IMR-90 (cell line): Measurements from ENCODE around the gene FAM227B. TPM values are rescaled to one million over a fixed set of nuclear protein-coding genes. Genes with fewer than 3 reads are reported as not detected.

Experiments used
- ATAC-seq: fragments of 200-7000 bp; cut with Tn5 transposase; 2 replicates; pipeline ENCODE4 v1.9.1; 2020; ENCODE audit warnings: low read depth, mild to moderate bottlenecking, moderate library complexity
- BruUV-seq: library from RNA; stranded (reverse); fragments of 400-500 nt; replicated peaks from 2 replicates; lab custom pipeline; 2021; lab: Mats Ljungman, UMichigan
- CTCF ChIA-PET: fragments of 300-600 bp; formaldehyde crosslinking; extraction: SDS; loops from one replicate; lab custom pipeline; 2021; ENCODE audit warnings: antibody characterized with exemption; lab: Yijun Ruan, JAX
- POLR2A ChIA-PET: fragments of 300-600 bp; sonication (Branson Sonifier 250); formaldehyde crosslinking; loops from one replicate; lab custom pipeline; 2022; ENCODE audit warnings: antibody characterized with exemption; ENCODE audit not compliant: unreplicated experiment; lab: Charles Lee
- DNase-seq: peaks from one replicate; pipeline ENCODE4 v3.0.0; 2013
- H2AFZ ChIP-seq: replicated peaks from 2 replicates; pipeline ENCODE3; 2013; ENCODE audit warnings: low read length, mild to moderate bottlenecking; ENCODE audit not compliant: poor library complexity
- H2AK5ac ChIP-seq: 2 replicates; pipeline ENCODE4 v1.6.1; 2013; ENCODE audit warnings: low read depth, low read length, inconsistent platforms
- H2AK9ac ChIP-seq: replicated peaks from 2 replicates; pipeline ENCODE3; 2013; ENCODE audit warnings: mild to moderate bottlenecking, low read depth, low read length, moderate library complexity; ENCODE audit not compliant: poor library complexity
- H2BK120ac ChIP-seq: 2 replicates; pipeline ENCODE4 v1.6.1; 2013; ENCODE audit warnings: low read depth, low read length, inconsistent platforms
- H2BK15ac ChIP-seq: 3 replicates; pipeline ENCODE4 v1.6.1; 2013; ENCODE audit warnings: low read depth, low read length, inconsistent platforms
- H2BK20ac ChIP-seq: 2 replicates; pipeline ENCODE4 v1.6.1; 2013; ENCODE audit warnings: low read depth, mild to moderate bottlenecking, inconsistent platforms, low read length, moderate library complexity
- H2BK5ac ChIP-seq: 2 replicates; pipeline ENCODE4 v1.6.1; 2013; ENCODE audit warnings: mild to moderate bottlenecking, low read depth, low read length, inconsistent platforms; ENCODE audit not compliant: poor library complexity, severe bottlenecking
- H3K14ac ChIP-seq: replicated peaks from 2 replicates; pipeline ENCODE4 v1.6.1; 2013; ENCODE audit warnings: low read depth, low read length, inconsistent platforms
- H3K18ac ChIP-seq: 2 replicates; pipeline ENCODE4 v1.6.1; 2013; ENCODE audit warnings: low read depth, low read length, control low read depth
- H3K23ac ChIP-seq: 2 replicates; pipeline ENCODE4 v1.6.1; 2013; ENCODE audit warnings: low read depth, low read length, inconsistent platforms
- H3K27ac ChIP-seq: 2 replicates; pipeline ENCODE4 v1.5.1; 2013; ENCODE audit warnings: mild to moderate bottlenecking, control low read depth, low read length; ENCODE audit not compliant: insufficient read depth
- H3K27me3 ChIP-seq: 2 replicates; pipeline ENCODE4 v1.6.1; 2013; ENCODE audit warnings: low read length; ENCODE audit not compliant: control insufficient read depth, insufficient read depth
- H3K36me3 ChIP-seq: 2 replicates; pipeline ENCODE4 v1.6.1; 2013; ENCODE audit warnings: low read length, mixed read lengths; ENCODE audit not compliant: control insufficient read depth, insufficient read depth
- H3K4ac ChIP-seq: 2 replicates; pipeline ENCODE4 v1.6.1; 2013; ENCODE audit warnings: low read depth, low read length, inconsistent platforms
- H3K4me1 ChIP-seq: 2 replicates; pipeline ENCODE4 v1.6.1; 2013; ENCODE audit warnings: low read length, mixed read lengths; ENCODE audit not compliant: control insufficient read depth, insufficient read depth
- H3K4me2 ChIP-seq: 2 replicates; pipeline ENCODE4 v1.6.1; 2013; ENCODE audit warnings: low read depth, mild to moderate bottlenecking, control low read depth, low read length, moderate library complexity
- H3K4me3 ChIP-seq: 2 replicates; pipeline ENCODE4 v1.5.1; 2013; ENCODE audit warnings: low read depth, mild to moderate bottlenecking, control low read depth, low read length, moderate library complexity; ENCODE audit not compliant: insufficient read depth
- H3K56ac ChIP-seq: 2 replicates; pipeline ENCODE4 v1.6.1; 2013; ENCODE audit warnings: low read length, inconsistent platforms; ENCODE audit not compliant: insufficient read depth; ENCODE audit errors: extremely low read depth
- H3K79me1 ChIP-seq, 2 experiments: 2 replicates each; pipeline ENCODE4 v1.6.1; 2013; ENCODE audit warnings: low read length in 2 of 2, inconsistent platforms in 1 of 2, low read depth in 1 of 2
- H3K9ac ChIP-seq: 2 replicates; pipeline ENCODE4 v1.6.1; 2013; ENCODE audit warnings: low read depth, low read length, control low read depth
- H3K9me1 ChIP-seq: 2 replicates; pipeline ENCODE4 v1.6.1; 2013; ENCODE audit warnings: low read length, inconsistent platforms; ENCODE audit not compliant: insufficient read depth
- H3K9me3 ChIP-seq: 2 replicates; pipeline ENCODE4 v1.6.1; 2013; ENCODE audit warnings: low read length; ENCODE audit not compliant: control insufficient read depth, insufficient read depth
- H4K20me1 ChIP-seq: 2 replicates; pipeline ENCODE4 v1.6.1; 2013; ENCODE audit warnings: low read length, inconsistent platforms; ENCODE audit not compliant: insufficient read depth
- H4K5ac ChIP-seq: 2 replicates; pipeline ENCODE4 v1.6.1; 2013; ENCODE audit warnings: mild to moderate bottlenecking, low read depth, low read length, control low read depth
- H4K8ac ChIP-seq, 2 experiments: 2 replicates each; pipeline ENCODE4 v1.6.1; 2013; ENCODE audit warnings: low read depth in 2 of 2, low read length in 2 of 2, control low read depth in 1 of 2, inconsistent platforms in 1 of 2
- H4K91ac ChIP-seq: 2 replicates; pipeline ENCODE4 v1.6.1; 2013; ENCODE audit warnings: low read depth, low read length, inconsistent platforms; ENCODE audit not compliant: insufficient read depth
- BHLHE40 ChIP-seq: fragments of 150-350 bp; IDR thresholded peaks from 2 replicates; pipeline ENCODE4 v1.6.1; 2016; ENCODE audit warnings: mild to moderate bottlenecking, low read depth, low read length
- MXI1 ChIP-seq: IDR thresholded peaks from 2 replicates; pipeline ENCODE4 v1.6.1; 2012; ENCODE audit warnings: low read depth, mild to moderate bottlenecking, low read length, moderate library complexity, borderline replicate concordance
- dilution Hi-C: fragments of 300-500 bp; cut with HindIII; formaldehyde crosslinking; loops from one replicate; pipeline ENCODE4 v1.14.3; 2018; ENCODE audit warnings: low sequenced_read_pairs; ENCODE audit not compliant: unreplicated experiment
- in situ Hi-C: fragments of 300-500 bp; cut with MboI; formaldehyde crosslinking; loops from 3 replicates; pipeline ENCODE4 v1.14.3; 2019; ENCODE audit warnings: low sequenced_read_pairs, inconsistent platforms, mixed read lengths
- intact Hi-C: fragments of 100-400 bp; cut with micrococcal nuclease; formaldehyde crosslinking; loops from 2 replicates; pipeline ENCODE4 v1.10.0; 2022
- polyA plus RNA-seq, 3 experiments: library from polyadenylated mRNA; depleted of rRNA; stranded (reverse); fragments of >200 nt; gene quantifications; 2 replicates each; pipeline ENCODE4 v1.2.3, GENCODE V29; 2012; ENCODE audit warnings: low replicate concordance in 1 of 3
- total RNA-seq: library from RNA; depleted of rRNA; stranded (reverse); fragments of >200 nt; gene quantifications from 2 replicates; pipeline ENCODE4 v1.2.3, GENCODE V29; 2012

Gene FAM227B
- total and polyA plus RNA-seq, 2 of the 4 experiments (the other 2 are of a cell fraction): 1.8 to 3.0 TPM

DNA sequence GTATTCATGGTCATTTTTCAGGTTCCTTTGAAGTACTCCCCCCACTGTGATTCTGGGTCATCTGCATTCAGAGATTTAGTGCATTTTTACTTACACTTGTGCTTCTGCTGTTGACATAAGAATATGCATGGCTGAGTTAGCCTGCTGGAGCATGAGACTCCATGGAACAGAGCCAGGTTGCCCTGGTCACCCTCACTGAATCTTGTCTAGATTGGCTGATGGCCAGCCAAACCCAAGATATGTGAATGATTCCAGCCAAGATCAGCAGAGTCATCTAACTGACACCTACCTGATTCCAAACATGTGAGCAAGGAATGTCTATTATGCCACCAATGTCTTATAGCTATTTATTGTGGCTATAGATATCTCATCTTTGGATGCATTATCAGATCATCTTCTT is 25.3 kb upstream of the FAM227B start:
- Histone ChIP-seq H4K8ac (peak overlapping the region in 1 of 2 experiments; percentile 23; a peak in 1 of 4 replicates), H2AK5ac (peak overlapping the region; percentile 40; the same call in 1 of the 2 replicates), H3K9me3 (no peaks in the 10 kb centered on the region), H3K27me3 (no peaks in the 10 kb centered on the region), H3K4me3 (no peak overlapping the region), H2AK9ac (no peak overlapping the region), H3K9me1 (peaks cover 2% of the 10 kb centered on the region; the same call in 1 of the 2 replicates), H3K9ac (no peak overlapping the region), H4K5ac (no peak overlapping the region), H3K4me1 (peaks cover 12% of the 10 kb centered on the region), H2AFZ (no peak overlapping the region), H2BK120ac (0 out of 2 replicates have a peak overlapping the region, but pooled peaks have one; percentile 7), H3K4me2 (no peak overlapping the region), H3K4ac (peak overlapping the region; percentile 1; the same call in 1 of the 2 replicates), H3K14ac (0 out of 2 replicates have a peak overlapping the region, but pooled peaks have one; percentile 8), H4K91ac (no peak overlapping the region; the same call in 1 of the 2 replicates), H3K56ac (no peak overlapping the region), H3K79me1 (peaks cover 6 to 17% of the 10 kb centered on the region in 2 experiments; a peak in 2 of 4 replicates), H2BK5ac (peak overlapping the region; percentile 48), H3K27ac (peak overlapping the region; percentile 39; the same call in 1 of the 2 replicates), H3K36me3 (peaks cover 10% of the 10 kb centered on the region), H3K18ac (peak overlapping the region; percentile 59; the same call in 1 of the 2 replicates), H2BK20ac (no peak overlapping the region), H4K20me1 (no peaks in the 10 kb centered on the region), H2BK15ac (0 out of 3 replicates have a peak overlapping the region, but pooled peaks have one; percentile 19), H3K23ac (no peak overlapping the region)
- intact Hi-C loops (no loop called here), in situ Hi-C loops (no loop called here), dilution Hi-C loops (no loop called here)
- no peak for TF ChIP-seq MXI1
- peak; percentile 77 for TF ChIP-seq BHLHE40
- CTCF ChIA-PET: no interaction called here
- BruUV-seq: no TSS peak
- POLR2A ChIA-PET: interaction anchor here (0.6 kb wide), 1 partner anchor 357 kb away, joined by 5 read pairs; no protein-coding TSS in a partner anchor
- ATAC-seq: 0 out of 2 replicates have a peak, but pooled peaks have one; percentile 31
- DNase-seq: peak; percentile 81
